ENCODE data around the gene SETD7.

The SETD7 gene

DNA sequence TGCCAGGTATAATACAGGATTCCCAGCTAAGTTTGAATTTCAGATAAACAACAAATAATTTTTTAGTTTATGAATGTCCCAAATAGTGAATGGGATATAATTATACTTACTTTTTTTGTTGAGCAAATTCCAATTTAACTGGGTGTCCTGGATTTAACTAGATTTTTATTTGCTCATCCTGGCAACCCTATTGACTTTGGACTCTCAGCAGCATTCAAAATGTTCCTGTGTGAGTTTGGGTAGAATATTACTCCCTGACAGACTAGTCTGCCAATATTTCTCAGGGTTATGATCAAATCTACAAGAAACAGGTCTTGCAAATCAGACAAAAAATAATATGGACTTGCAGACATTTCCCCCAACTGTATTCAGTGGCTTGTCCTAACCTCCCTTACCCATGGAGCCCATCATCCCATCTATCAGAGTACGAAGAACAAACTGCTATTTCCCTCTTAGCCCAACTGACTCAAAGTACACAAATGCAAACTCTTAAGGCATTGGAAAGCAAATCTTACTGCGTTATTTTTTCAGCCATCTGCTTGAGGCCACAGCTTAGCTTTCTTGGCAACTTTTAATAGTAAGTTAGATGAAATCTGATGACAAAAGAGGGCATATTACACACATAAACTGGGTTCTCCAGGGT, 20.7 kb downstream of the SETD7 start:
- Histone ChIP-seq H3K4me3 (ENCODE audit: low read depth, low read length) (no peak overlapping the region), H3K9ac (no peak overlapping the region), H3K9me3 (ENCODE audit: control insufficient read depth, low read length) (no peaks in the 10 kb centered on the region), H3K36me3 (ENCODE audit: control insufficient read depth, insufficient read depth, low read length) (no peaks in the 10 kb centered on the region), H3K4me2 (ENCODE audit: low read length) (no peak overlapping the region), H3K27me3 (ENCODE audit: control insufficient read depth, insufficient read depth, low read length) (no peaks in the 10 kb centered on the region), H3K4me1 (no peaks in the 10 kb centered on the region), H3K79me2 (peaks cover 2% of the 10 kb centered on the region), H3K27ac (no peak overlapping the region), H2AFZ (no peak overlapping the region)
- TF ChIP-seq, protein P1, sequence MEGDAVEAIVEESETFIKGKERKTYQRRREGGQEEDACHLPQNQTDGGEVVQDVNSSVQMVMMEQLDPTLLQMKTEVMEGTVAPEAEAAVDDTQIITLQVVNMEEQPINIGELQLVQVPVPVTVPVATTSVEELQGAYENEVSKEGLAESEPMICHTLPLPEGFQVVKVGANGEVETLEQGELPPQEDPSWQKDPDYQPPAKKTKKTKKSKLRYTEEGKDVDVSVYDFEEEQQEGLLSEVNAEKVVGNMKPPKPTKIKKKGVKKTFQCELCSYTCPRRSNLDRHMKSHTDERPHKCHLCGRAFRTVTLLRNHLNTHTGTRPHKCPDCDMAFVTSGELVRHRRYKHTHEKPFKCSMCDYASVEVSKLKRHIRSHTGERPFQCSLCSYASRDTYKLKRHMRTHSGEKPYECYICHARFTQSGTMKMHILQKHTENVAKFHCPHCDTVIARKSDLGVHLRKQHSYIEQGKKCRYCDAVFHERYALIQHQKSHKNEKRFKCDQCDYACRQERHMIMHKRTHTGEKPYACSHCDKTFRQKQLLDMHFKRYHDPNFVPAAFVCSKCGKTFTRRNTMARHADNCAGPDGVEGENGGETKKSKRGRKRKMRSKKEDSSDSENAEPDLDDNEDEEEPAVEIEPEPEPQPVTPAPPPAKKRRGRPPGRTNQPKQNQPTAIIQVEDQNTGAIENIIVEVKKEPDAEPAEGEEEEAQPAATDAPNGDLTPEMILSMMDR (IDR thresholded peaks at IDR 0.05): no peak

GRCh38 chr4:139534287-139534950, 21.6 kb downstream of the SETD7 start:
- TF ChIP-seq, protein P1 (IDR thresholded peaks at IDR 0.05): no peak
- peaks cover 2% of the 10 kb centered on the region for H3K79me2 ChIP-seq
- H3K4me2 ChIP-seq (ENCODE audit: low read length): no peak overlapping the region
- no peak overlapping the region for H3K9ac ChIP-seq
- no peaks in the 10 kb centered on the region for H3K27me3 ChIP-seq (ENCODE audit: control insufficient read depth, insufficient read depth, low read length)
- no peaks in the 10 kb centered on the region for H3K36me3 ChIP-seq (ENCODE audit: control insufficient read depth, insufficient read depth, low read length)
- H3K4me3 ChIP-seq (ENCODE audit: low read depth, low read length): no peak overlapping the region
- H3K9me3 ChIP-seq (ENCODE audit: control insufficient read depth, low read length): no peaks in the 10 kb centered on the region
- H2AFZ ChIP-seq: no peak overlapping the region
- no peaks in the 10 kb centered on the region for H3K4me1 ChIP-seq
- H3K27ac ChIP-seq: no peak overlapping the region

GRCh38 chr4:139533511-139533910, 22.5 kb downstream of the SETD7 start:
- Histone ChIP-seq H2AFZ (no peak overlapping the region), H3K4me3 (ENCODE audit: low read depth, low read length) (no peak overlapping the region), H3K9ac (no peak overlapping the region), H3K36me3 (ENCODE audit: control insufficient read depth, insufficient read depth, low read length) (no peaks in the 10 kb centered on the region), H3K27ac (no peak overlapping the region), H3K9me3 (ENCODE audit: control insufficient read depth, low read length) (no peaks in the 10 kb centered on the region), H3K79me2 (peaks cover 2% of the 10 kb centered on the region), H3K4me1 (no peaks in the 10 kb centered on the region), H3K4me2 (ENCODE audit: low read length) (no peak overlapping the region), H3K27me3 (ENCODE audit: control insufficient read depth, insufficient read depth, low read length) (no peaks in the 10 kb centered on the region)
- TF ChIP-seq, protein P1 (IDR thresholded peaks at IDR 0.05): no peak

- peaks cover 2% of the 10 kb centered on the region for H3K79me2 ChIP-seq
- no peaks in the 10 kb centered on the region for H3K9me3 ChIP-seq (ENCODE audit: control insufficient read depth, low read length)
- H3K9ac ChIP-seq: no peak overlapping the region
- H3K27ac ChIP-seq: no peak overlapping the region
- H3K4me2 ChIP-seq (ENCODE audit: low read length): no peak overlapping the region
- no peak overlapping the region for H3K4me3 ChIP-seq (ENCODE audit: low read depth, low read length)
- no peaks in the 10 kb centered on the region for H3K36me3 ChIP-seq (ENCODE audit: control insufficient read depth, insufficient read depth, low read length)
- TF ChIP-seq, protein P1 (IDR thresholded peaks at IDR 0.05): no peak
- no peak overlapping the region for H2AFZ ChIP-seq
- no peaks in the 10 kb centered on the region for H3K27me3 ChIP-seq (ENCODE audit: control insufficient read depth, insufficient read depth, low read length)
- H3K4me1 ChIP-seq: no peaks in the 10 kb centered on the region
Measured at GRCh38 chr4:139532947-139533346, 23.1 kb downstream of the SETD7 start.
